ENCODE measurements around the gene UBXN10.

The UBXN10 gene

DNA sequence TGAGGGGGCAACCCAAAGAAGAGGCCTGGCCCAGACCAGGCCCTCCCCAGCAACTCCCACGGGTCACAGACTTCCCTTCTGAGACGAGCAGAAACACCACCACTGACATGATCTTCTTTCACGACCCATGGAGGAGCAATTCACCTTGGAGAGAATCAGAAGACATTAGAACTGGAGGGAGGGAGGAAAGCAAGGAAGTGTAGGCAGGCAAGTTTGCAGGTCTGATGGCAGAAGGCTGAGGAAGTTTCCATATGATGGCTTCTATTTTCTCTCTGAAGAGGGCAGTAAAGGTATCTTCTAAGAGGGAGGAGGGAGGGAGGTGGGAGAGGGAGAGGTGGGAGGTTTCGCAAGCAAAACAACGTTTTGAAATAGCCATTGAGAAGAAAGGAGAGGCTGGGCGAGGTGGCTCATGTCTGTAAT is 1.4 kb upstream of the UBXN10 start:
- DNase-seq, result no peak

DNA sequence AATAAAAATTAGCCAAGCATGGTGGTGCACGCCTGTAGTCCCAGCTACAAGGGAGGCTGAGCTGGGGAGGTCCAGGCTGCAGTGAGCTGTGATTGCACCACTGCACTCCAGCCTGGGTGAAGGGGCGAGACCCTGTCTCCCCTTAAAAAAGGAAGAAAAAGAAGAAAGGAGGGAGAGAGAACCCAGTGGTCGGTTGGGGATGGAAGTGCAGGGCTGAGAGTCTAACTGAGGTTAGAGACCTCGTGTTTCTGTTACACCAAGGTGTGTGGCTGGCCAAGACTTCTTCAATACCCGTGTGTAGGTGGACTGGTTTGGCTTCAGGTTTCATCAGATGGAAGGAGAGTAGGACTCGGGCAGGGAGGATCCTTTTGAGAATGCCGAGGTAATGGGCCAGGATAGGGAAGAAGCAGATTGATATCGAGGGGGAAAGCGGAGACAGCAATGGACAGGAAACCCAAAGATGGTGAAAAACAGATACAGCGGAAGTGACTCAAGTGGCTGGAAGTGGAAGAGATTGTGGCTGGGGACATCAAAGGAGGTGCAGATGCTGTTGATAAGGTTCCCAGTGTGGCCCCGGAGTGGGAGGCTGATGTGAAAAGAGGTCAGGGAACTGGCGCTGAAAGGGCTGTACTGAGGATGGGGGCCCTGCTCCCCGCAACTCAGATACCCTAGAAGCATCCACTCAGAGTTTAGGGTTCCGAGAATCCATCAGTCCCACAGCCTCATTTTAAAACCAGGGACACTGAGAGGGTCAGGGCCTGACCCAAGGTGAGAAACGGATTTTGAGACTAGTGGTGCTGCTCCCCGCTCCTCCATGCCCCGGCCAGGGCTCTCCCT is 681 bp upstream of the UBXN10 start:
- peak; percentile 34 for DNase-seq

DNA sequence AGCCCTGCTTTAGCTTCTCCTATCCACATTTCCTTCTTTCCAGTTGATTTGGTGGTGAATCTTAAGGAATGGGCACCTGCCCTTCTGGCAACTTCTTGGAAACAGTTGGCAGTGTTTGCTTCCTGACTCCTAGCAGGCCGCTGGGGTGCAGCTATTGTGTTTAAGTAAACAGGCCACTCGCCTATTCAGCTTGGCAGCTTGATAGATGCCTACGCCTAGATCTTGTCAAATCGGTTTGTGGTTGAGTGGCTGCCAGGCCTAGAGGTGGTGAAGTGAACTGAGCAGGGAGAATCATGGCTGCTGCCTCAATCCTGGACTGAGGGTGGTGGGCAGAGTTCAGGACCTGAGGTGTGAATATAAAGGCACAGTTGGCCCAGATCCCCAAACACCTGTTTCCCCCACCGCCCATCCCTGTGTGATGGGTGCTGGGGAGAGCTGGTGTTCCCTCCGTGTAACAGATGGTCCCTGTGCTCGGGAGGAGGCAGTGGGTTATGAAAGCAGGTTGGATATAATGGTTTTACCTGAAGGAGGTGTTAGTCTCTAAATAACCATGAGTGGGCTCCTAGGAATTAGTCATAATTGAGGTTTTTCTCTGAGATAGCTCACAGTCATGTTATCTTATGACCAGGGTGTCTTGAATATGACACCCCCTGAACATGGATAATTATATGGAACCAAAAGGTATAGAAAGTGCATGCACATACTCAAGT is 1.4 kb downstream of the UBXN10 start:
- DNase-seq, result peak; percentile 34

DNA sequence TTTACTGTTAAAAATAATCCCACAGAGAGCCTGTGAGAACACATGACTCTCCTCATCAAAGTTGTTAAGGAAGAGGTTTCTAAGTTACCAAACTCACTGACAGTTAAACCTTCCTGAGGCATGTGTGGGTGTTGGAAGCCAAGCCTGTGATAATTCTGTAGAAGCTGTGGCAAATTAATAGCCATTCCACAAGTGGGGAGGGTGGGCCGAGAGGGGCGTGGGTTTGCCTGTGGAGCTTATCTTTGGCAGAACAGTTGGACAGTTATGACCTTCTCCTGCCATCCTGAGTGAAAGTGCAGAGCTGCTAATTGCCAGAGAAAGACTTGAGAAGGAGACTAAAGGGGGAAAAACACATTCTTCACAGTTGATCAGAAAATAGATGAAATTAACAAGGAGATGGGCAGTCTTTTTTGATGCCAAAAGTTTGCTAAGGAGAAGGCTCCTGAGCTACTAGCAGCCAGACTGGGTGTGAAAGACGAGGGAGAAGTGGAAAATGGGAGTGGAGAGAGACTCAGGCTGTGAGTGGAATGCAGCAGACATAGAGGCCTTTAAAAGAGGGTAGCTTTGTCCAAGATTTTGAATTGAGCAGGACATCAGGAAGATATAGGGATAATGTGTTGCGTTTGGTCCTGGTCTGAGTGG is 2.0 kb downstream of the UBXN10 start:
- DNase-seq, result no peak

DNA sequence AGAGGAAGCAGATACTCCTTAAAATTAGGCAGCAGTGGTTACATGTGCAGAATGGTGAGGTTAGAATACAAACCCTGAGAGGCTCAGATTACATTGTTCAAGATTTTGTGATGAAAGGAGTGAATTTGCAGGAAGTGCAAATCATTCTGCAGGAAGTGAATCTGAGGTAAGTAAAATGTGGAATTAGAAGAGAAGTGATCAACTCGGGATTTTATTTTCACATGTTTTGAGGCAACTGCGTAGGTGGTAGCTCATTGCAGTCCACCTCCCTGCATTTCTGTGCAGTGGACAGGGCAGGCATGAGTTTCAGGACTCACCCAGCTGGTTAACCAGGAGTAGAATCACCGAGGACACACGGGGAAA is 2.5 kb downstream of the UBXN10 start:
- DNase-seq, result no peak

DNA sequence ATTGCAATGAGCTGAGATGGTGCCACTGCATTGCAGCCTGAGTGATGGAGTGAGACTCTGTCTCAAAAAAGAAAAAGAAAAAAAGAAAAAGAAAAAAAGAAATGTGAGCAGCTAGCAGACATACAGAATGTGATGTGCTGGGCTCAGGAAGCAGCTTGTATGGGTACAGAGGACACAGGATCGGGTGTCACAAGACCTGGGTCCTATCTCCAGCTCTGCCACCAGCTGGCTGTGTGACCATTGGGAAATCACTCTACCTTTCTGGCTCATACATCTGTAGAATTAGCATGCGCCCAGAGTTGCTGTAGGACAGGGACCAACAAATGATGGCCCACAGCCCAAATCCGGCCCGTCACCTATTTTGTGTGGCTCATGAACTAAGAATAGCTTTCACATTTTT is 3.8 kb downstream of the UBXN10 start:
- no peak for DNase-seq

DNA sequence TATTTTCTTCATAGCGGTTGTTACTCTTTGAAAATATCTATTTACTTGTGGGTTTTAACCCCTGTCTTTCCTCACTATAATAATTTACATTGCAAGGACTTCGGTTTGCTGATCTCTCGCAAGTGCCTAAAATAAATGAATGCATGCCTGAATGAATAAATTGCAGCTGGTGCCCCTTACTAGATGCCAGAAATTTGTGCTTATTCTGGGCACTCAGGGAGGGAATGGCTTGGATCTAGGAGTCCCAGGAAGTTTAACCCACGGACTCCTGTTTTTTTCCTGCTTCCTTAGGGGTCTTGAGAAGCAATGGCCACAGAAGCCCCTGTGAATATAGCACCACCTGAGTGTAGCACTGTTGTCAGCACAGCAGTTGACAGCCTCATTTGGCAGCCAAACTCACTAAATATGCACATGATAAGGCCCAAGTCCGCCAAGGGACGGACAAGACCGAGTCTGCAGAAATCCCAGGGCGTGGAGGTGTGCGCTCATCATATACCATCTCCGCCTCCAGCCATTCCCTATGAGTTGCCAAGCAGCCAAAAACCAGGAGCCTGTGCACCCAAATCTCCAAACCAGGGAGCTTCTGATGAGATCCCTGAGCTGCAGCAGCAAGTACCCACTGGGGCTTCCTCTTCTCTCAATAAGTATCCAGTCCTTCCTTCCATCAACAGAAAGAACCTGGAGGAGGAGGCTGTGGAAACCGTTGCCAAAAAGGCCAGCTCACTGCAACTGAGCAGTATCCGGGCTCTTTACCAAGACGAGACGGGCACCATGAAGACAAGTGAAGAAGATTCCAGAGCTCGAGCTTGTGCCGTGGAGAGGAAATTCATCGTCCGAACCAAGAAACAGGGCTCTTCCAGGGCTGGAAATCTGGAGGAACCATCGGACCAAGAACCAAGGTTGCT is 4.6 kb downstream of the UBXN10 start:
- no peak for DNase-seq

DNA sequence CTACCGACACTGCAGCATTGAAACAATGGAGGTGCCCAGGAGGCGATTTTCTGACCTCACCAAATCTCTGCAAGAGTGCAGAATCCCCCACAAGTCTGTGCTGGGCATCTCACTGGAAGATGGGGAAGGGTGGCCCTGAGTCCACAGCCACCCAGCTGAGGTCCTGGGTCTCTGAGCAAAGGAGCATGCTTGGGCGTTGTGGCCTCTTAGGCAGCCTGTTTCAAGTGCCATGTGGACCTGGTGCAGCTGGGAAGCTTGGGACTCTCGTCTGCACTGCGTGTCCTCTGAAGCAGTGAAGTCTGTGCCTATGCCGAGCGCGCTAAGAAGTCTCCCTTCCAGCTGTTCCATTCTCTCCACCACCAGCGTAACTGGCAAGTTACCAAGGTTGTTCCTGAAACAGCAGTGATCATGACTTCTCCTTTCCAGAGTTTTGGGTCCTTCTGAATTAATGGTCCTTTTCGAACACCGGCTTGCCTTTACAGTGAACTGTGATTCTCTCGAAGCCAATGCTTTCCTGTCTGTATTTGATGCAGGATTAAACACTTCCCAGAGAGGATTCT is 5.5 kb downstream of the UBXN10 start:
- DNase-seq, result no peak

DNA sequence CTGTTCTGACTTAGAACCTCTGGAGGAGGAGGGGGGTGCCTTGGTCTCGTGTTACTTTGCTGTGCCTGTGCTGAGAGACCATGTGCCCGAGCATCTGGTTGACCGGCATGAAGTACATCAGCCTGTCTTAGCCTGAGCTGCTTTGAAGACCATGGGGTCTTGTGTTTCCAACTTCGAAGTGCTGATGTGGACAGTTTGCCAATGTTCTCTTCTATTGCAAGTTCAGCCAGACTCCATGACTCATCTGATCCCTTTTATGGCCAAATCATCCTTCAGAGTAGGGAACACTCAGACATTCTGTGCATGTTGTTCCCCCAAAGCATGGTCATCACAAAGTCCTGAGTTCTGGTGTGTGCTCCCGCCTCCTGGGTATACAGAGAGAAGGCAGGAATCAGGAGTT is 6.5 kb downstream of the UBXN10 start:
- DNase-seq, result no peak

GRCh38 chr1:20192871-20193411 is 7.0 kb downstream of the UBXN10 start:
- no peak for DNase-seq

GRCh38 chr1:20194224-20194623 is 8.3 kb downstream of the UBXN10 start:
- no peak for DNase-seq

- DNase-seq, result peak; percentile 76
Observed at GRCh38 chr1:20194757-20195461, 9.0 kb downstream of the UBXN10 start.

DNA sequence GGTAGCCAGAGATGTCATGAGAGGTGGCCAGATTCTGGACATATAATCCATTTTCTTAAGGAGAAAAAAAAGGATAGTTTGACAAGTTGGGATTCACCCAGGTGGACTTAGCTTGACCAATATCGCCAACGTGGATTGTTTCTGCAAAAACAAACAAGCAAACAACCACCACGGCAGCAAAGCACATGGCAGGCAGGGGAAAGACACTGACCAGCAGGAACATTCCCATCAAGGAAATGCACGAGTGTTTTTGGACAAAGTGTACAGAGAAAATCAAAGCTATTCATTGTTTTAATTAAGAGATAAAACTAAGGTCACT is 9.5 kb downstream of the UBXN10 start:
- no peak for DNase-seq

- DNase-seq, result no peak
Observed at GRCh38 chr1:20197329-20197791, 11.5 kb downstream of the UBXN10 start.

- no peak for DNase-seq
Observed at GRCh38 chr1:20198296-20198695, 12.4 kb downstream of the UBXN10 start.

- DNase-seq, result no peak
Observed at GRCh38 chr1:20198918-20199317, 13.0 kb downstream of the UBXN10 start.

DNA sequence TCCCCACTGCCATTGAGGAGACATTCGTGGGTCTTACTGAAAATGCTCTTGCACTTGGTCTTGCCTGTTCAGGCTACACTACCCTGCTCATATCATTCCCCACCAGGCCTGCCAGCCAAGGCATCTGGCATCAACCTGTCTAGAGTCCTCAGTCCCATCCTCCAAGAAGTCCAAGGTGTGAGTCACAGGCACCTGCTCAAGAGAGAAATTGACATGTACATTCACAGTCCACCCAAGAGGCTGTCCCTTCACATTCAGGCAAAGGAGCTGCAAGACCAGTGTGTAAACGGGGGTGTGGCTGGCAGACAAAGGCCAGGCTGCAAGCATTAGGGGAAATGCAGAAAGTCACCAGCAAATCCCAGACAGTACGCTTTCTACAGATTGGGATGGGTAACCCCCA is 13.5 kb downstream of the UBXN10 start:
- no peak for DNase-seq

DNA sequence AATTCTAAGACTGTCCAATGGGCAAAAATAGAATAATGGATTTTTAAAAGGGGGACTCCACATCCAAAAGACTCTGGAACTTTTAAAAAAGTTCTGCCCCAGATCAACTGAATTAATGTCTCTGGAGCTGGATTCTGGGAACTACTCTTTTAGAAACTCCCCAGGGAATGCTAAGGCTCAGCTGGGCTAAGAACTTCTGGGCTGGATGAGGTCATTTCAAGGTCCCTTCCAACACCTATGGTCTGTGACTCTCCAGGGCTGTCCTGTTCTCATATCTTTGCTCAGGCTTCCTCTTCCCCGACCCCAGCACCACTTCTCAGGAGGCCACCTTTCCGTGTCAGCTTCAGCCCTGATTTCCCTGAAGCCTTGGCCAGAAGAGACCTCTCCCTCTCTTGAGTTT is 13.9 kb downstream of the UBXN10 start:
- no peak for DNase-seq

GRCh38 chr1:20200966-20201365 is 15.1 kb downstream of the UBXN10 start:
- DNase-seq, result no peak

- DNase-seq, result no peak
Observed at GRCh38 chr1:20202166-20202565, 16.3 kb downstream of the UBXN10 start.

DNA sequence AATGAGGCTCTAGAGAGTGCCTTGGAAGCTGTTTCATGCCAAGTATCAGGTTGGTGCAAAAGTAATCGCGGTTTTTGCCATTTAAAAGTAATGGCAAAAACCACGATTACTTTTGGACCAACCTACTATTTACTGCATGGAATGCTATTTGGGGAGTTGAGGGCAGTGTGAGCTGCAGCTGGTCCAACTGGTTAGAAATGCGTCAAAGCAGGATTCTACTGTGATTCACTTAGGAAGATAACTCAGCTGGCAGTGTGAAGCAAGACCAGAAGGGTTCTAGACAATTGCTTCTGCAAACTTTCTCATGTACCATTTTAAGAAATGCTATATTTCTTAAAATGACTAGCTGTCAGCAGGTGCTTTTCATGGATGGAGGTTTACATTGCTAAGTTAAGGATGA is 21.6 kb downstream of the UBXN10 start:
- DNase-seq, result no peak

DNA sequence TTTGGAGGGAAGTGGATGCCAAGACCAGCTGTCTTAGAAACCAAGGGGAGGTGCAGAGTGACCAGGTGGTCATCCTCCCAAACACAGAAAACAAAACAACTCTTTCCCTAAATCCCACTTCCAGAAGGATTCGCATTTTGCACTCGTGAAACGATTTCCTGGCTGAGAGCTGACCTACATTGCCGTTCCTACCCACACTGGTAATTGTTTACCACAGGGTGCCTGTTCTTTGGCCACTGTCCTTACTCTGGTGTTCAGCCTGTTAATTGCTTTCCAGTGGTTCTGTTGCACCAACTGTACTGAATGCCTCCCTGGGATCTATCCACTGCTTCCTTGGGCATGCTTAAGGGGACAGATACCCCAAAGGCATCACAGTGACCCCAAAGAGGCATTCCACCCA is 23.6 kb downstream of the UBXN10 start:
- no peak for DNase-seq
